ENCODE results near the gene LMOD1. TPM values are rescaled to one million over a fixed set of nuclear protein-coding genes. Genes with fewer than 3 reads are reported as not detected.

Gene LMOD1
- total and polyA plus RNA-seq, 2 of the 8 experiments (the other 6 are each of a cell fraction or from before 2014, with no cell fraction given), result 0.77 to 1.4 TPM

DNA sequence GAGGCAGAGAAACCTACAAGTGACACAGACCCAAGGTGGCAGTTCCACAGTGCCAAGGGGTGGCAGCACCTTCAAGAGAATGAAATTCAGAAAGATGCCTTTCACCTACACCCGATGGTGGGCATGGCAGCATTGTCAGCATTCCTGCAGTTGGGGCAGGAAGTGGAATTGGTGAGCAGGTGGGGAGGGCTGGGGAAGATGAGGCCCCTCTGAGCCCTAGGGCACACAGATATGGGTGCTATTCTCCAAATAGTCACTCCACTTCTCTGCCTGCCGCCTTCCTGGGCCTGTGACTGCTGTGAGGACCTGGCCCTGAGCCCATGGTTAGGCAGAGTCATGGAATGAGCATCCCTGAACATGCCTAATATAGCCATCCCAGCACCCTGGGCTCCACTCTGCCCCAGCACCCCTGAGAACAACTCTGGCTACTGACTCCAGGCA, 49.4 kb downstream of the LMOD1 start:
- peak overlapping the region; percentile 77; the same call in 1 of the 2 replicates for H2BK12ac ChIP-seq (ENCODE audit: low read depth, low read length)
- 94% methylated on average over 2 of the region's 2 CpGs; no CpG with 5 or more reads in 1 of the 2 experiments for WGBS, 2 experiments (ENCODE audit: extremely low coverage in 1 of 2, insufficient coverage in 1 of 2, insufficient read length in 1 of 2, insufficient replicate concordance in 2 of 2, low coverage in 1 of 2, low lambda C conversion rate in 2 of 2, missing lambda C conversion rate in 1 of 2)
- no peak overlapping the region for H4K5ac ChIP-seq (ENCODE audit: insufficient read length, low read depth, low read length)
- H3K9ac ChIP-seq (replicated peaks in 1 of 4; ENCODE audit: extremely low read depth in 1 of 4, low read depth in 3 of 4, low read length in 3 of 4), result no peak overlapping the region
- no peaks in the 10 kb centered on the region for H4K20me1 ChIP-seq (replicated peaks in 1 of 2; ENCODE audit: control insufficient read depth in 1 of 2, insufficient read depth in 2 of 2, low read length in 2 of 2)
- H2BK20ac ChIP-seq (ENCODE audit: low read length), result peak overlapping the region; percentile 97; the same call in 1 of the 2 replicates
- peak overlapping the region; percentile 77; the same call in 1 of the 2 replicates for H2AK5ac ChIP-seq (ENCODE audit: low read depth, low read length)
- H3K79me2 ChIP-seq (ENCODE audit: control insufficient read depth in 1 of 2, insufficient read depth in 2 of 2, low read length in 2 of 2), result no peaks in the 10 kb centered on the region
- H2BK5ac ChIP-seq (ENCODE audit: low read depth, low read length), result peak overlapping the region; percentile 49; the same call in 1 of the 2 replicates
- H3K18ac ChIP-seq (ENCODE audit: extremely low read depth, low read length), result peak overlapping the region; percentile 65; the same call in 1 of the 2 replicates
- H3K79me1 ChIP-seq (ENCODE audit: low read depth, low read length), result no peaks in the 10 kb centered on the region
- TF ChIP-seq CTCF (IDR thresholded peaks at IDR 0.05; ENCODE audit: control extremely low read depth in 1 of 3, insufficient read depth in 1 of 3, low read depth in 1 of 3, low read length in 3 of 3) (peak in 1 of 3 experiments; percentile 14; a peak in 2 of 4 replicates), CBX8 (IDR thresholded peaks at IDR 0.05; ENCODE audit: borderline replicate concordance, low read depth, low read length) (no peak), SAP30 (IDR thresholded peaks at IDR 0.05; ENCODE audit: insufficient read depth, insufficient replicate concordance, low read length) (no peak), BCL11A (IDR thresholded peaks at IDR 0.05; ENCODE audit: low read depth in 2 of 2, low read length in 2 of 2) (no peak), RAD21 (IDR thresholded peaks at IDR 0.05 in 1 of 2, conservative IDR thresholded peaks at IDR 0.05 in 1 of 2; ENCODE audit: low read depth in 2 of 2, low read length in 2 of 2) (peak; percentile 22 to 43; a peak in 3 of 4 replicates), CBX5 (IDR thresholded peaks at IDR 0.05; ENCODE audit: low read depth, low read length) (no peak), TEAD4 (IDR thresholded peaks at IDR 0.05; ENCODE audit: low read depth, low read length) (peak; percentile 72; the same call in 1 of the 2 replicates)
- H3K36me3 ChIP-seq (ENCODE audit: control insufficient read depth in 2 of 4, insufficient read depth in 4 of 4, low read length in 3 of 4), result no peaks in the 10 kb centered on the region
- no peak overlapping the region for H3K27ac ChIP-seq (ENCODE audit: low read depth, low read length)
- peak overlapping the region; percentile 37; the same call in 1 of the 2 replicates for H2BK15ac ChIP-seq (ENCODE audit: low read length)
- no peaks in the 10 kb centered on the region for H3K9me3 ChIP-seq (ENCODE audit: insufficient read depth in 2 of 2, low read depth in 1 of 2, low read length in 1 of 2)
- no peak overlapping the region for H4K91ac ChIP-seq (replicated peaks; ENCODE audit: insufficient read length, low read length)
- FAIRE-seq (no peak), DNase-seq (ENCODE audit: low read depth in 1 of 2, low spot score in 2 of 2) (no peak)
- no peak overlapping the region; the same call in 1 of the 2 replicates for H4K8ac ChIP-seq (ENCODE audit: extremely low read depth, insufficient read depth, low read length)
- no peaks in the 10 kb centered on the region for H3K27me3 ChIP-seq (replicated peaks in 1 of 4; ENCODE audit: control insufficient read depth in 3 of 4, extremely low read depth in 1 of 4, insufficient read depth in 3 of 4, low read length in 3 of 4)
- H3K4me1 ChIP-seq (replicated peaks in 1 of 4; ENCODE audit: control insufficient read depth in 3 of 4, insufficient read depth in 4 of 4, low read length in 3 of 4), result peaks cover 6 to 21% (median 16%) of the 10 kb centered on the region in 4 experiments
- H3K4ac ChIP-seq (replicated peaks; ENCODE audit: insufficient read length, low read depth, low read length), result no peak overlapping the region
- ChIA-PET POLR2A (ENCODE audit: partially characterized antibody) (interaction anchor here (1.3 to 9.6 kb wide), 5 partner anchors 16 to 113 kb away, joined by 5 to 117 read pairs (median 19); partner anchors contain the start of genes ELF3, LMOD1 and TIMM17A), CTCF (ENCODE audit: partially characterized antibody) (interaction anchor here (0.8 to 14.8 kb wide), 29 partner anchors 10 to 462 kb away, joined by 3 to 244 read pairs (median 8); partner anchors contain the start of genes ELF3, GPR37L1, LMOD1 and RNPEP)
- no peak overlapping the region for H3K4me2 ChIP-seq (ENCODE audit: insufficient read depth in 1 of 2, low read depth in 2 of 2, low read length in 2 of 2)
- no peak overlapping the region for H3K56ac ChIP-seq (replicated peaks; ENCODE audit: insufficient read length, low read depth, low read length)
- H2BK120ac ChIP-seq (replicated peaks; ENCODE audit: low read depth, low read length), result no peak overlapping the region
- H3K23ac ChIP-seq (ENCODE audit: insufficient read length), result no peak overlapping the region
- no peak overlapping the region for H3K14ac ChIP-seq (ENCODE audit: insufficient read length)
- no peak overlapping the region for H3K4me3 ChIP-seq (ENCODE audit: extremely low read depth in 1 of 4, insufficient read depth in 2 of 4, low read depth in 3 of 4, low read length in 4 of 4)
- no peak overlapping the region for H2AFZ ChIP-seq (ENCODE audit: low read length)
- no peaks in the 10 kb centered on the region; the same call in none of the 2 replicates for H3K23me2 ChIP-seq (ENCODE audit: low read depth, low read length)
